Ramos (cell line): ENCODE measurements around the gene TUSC2.

Experiments
- in situ Hi-C: fragments of 300-500 bp; cut with MboI; formaldehyde crosslinking; loops from one replicate; pipeline ENCODE4 v1.14.3; 2022; ENCODE audit warnings: low sequenced_read_pairs; ENCODE audit not compliant: unreplicated experiment

TUSC2 gene

GRCh38 chr3:50355829-50356552 lies 28.0 kb upstream of the TUSC2 start:
- in situ Hi-C loops: no loop called here

GRCh38 chr3:50354850-50355249 lies 26.8 kb upstream of the TUSC2 start:
- in situ Hi-C loops: no loop called here

- in situ Hi-C loops: no loop called here
Measured at GRCh38 chr3:50354186-50354764, 26.3 kb upstream of the TUSC2 start.

GRCh38 chr3:50353245-50354004 lies 25.4 kb upstream of the TUSC2 start:
- in situ Hi-C loops: no loop called here

- in situ Hi-C loops: no loop called here
Measured at GRCh38 chr3:50352781-50353180, 24.8 kb upstream of the TUSC2 start.

GRCh38 chr3:50351323-50351697 lies 23.3 kb upstream of the TUSC2 start:
- in situ Hi-C loops: no loop called here

- in situ Hi-C loops: no loop called here
Measured at GRCh38 chr3:50350527-50351322, 22.7 kb upstream of the TUSC2 start, which contains the start of the genes CYB561D2 and NPRL2. Gene CYB561D2, plus strand, starts transcription at chr3:50350862. Its CDS starts 572 bp downstream, at chr3:50351434. Gene NPRL2, minus strand, starts transcription at chr3:50350775. Its CDS starts 123 bp downstream, at chr3:50350652.

- in situ Hi-C loops: no loop called here
Measured at GRCh38 chr3:50350213-50350526, 22.1 kb upstream of the TUSC2 start.

- in situ Hi-C loops: no loop called here
Measured at GRCh38 chr3:50347187-50347813, 19.3 kb upstream of the TUSC2 start.

- in situ Hi-C loops: no loop called here
Measured at GRCh38 chr3:50345586-50346234, 17.7 kb upstream of the TUSC2 start, which contains the start of gene ZMYND10. Gene ZMYND10, minus strand, starts transcription at chr3:50345732. Its CDS starts 153 bp downstream, at chr3:50345579.

GRCh38 chr3:50345008-50345407 lies 17.0 kb upstream of the TUSC2 start:
- in situ Hi-C loops: no loop called here

GRCh38 chr3:50342813-50343633 lies 15.0 kb upstream of the TUSC2 start:
- in situ Hi-C loops: no loop called here

GRCh38 chr3:50341996-50342650 lies 14.1 kb upstream of the TUSC2 start:
- in situ Hi-C loops: no loop called here

- in situ Hi-C loops: no loop called here
Measured at GRCh38 chr3:50341537-50341936, 13.5 kb upstream of the TUSC2 start.

- in situ Hi-C loops: no loop called here
Measured at GRCh38 chr3:50340448-50341329, 12.7 kb upstream of the TUSC2 start, which contains the start of gene RASSF1. Gene RASSF1, minus strand, starts transcription at chr3:50340836. Its CDS starts 31 bp downstream, at chr3:50340805.

GRCh38 chr3:50340147-50340447 lies 12.1 kb upstream of the TUSC2 start:
- in situ Hi-C loops: no loop called here

GRCh38 chr3:50339485-50340146 lies 11.6 kb upstream of the TUSC2 start:
- in situ Hi-C loops: no loop called here
